Aorta (tissue), 5 donors: ENCODE results near the gene BIK. TPM values are rescaled to one million over a fixed set of nuclear protein-coding genes. Genes with fewer than 3 reads are reported as not detected.

ENCODE experiments used
- ATAC-seq: fragments of 200-7000 bp; cut with Tn5 transposase; one replicate; pipeline ENCODE4 v1.9.1; 2022; ENCODE audit warnings: moderate library complexity; ENCODE audit not compliant: low FRiP score
- DNase-seq, 2 donors: peaks; one replicate each; pipeline ENCODE4 v3.0.0-alpha.2; 2020
- H3K27ac ChIP-seq, 2 donors: one replicate each; pipeline ENCODE4 v1.5.1; 2013; ENCODE audit warnings: low read length in 2 of 2, mild to moderate bottlenecking in 2 of 2, moderate library complexity in 2 of 2, control low read depth in 1 of 2, inconsistent platforms in 1 of 2, low read depth in 1 of 2
- H3K27me3 ChIP-seq, 2 donors: one replicate each; pipeline ENCODE4 v1.6.1; 2013; ENCODE audit warnings: control low read depth in 1 of 2, low read length in 1 of 2, mild to moderate bottlenecking in 1 of 2, moderate library complexity in 1 of 2; ENCODE audit not compliant: insufficient read depth in 2 of 2, control insufficient read depth in 1 of 2
- H3K36me3 ChIP-seq, 2 donors: one replicate each; pipeline ENCODE4 v1.6.1; 2013; ENCODE audit warnings: control low read depth in 1 of 2, low read length in 1 of 2, mild to moderate bottlenecking in 1 of 2; ENCODE audit not compliant: insufficient read depth in 2 of 2, control insufficient read depth in 1 of 2
- H3K4me1 ChIP-seq, 2 donors: one replicate each; pipeline ENCODE4 v1.6.1; 2013; ENCODE audit warnings: low read length in 2 of 2, control low read depth in 1 of 2, mild to moderate bottlenecking in 1 of 2, moderate library complexity in 1 of 2; ENCODE audit not compliant: insufficient read depth in 2 of 2, control insufficient read depth in 1 of 2
- H3K4me3 ChIP-seq, 2 donors: one replicate each; pipeline ENCODE4 v1.5.1; 2013; ENCODE audit warnings: low read length in 2 of 2, control low read depth in 1 of 2, mild to moderate bottlenecking in 1 of 2
- H3K9me3 ChIP-seq: one replicate; pipeline ENCODE4 v1.6.1; 2013; ENCODE audit warnings: mild to moderate bottlenecking, low read length; ENCODE audit not compliant: control insufficient read depth
- WGBS, 2 donors: extraction: QIAGEN DNeasy Blood & Tissue Kit; methylation state at CpG; one replicate each; pipeline ENCODE4 v1.1.7; 2013; 5-methylcytosine and 5-hydroxymethylcytosine counted together
- intact Hi-C, 2 donors: fragments of 100-400 bp; cut with DNase I; formaldehyde crosslinking; loops; one replicate each; pipeline versions ENCODE4 v1.14.2 to v1.15.0; 2022
- polyA plus RNA-seq, 2 donors: library from polyadenylated mRNA; stranded (reverse); fragments of 200-250 nt; gene quantifications; one replicate each; pipeline ENCODE4 v1.2.3, GENCODE V29; 2013
- total RNA-seq, 2 donors: library from RNA; stranded (reverse); fragmentation: NEBNext Ultra II Directional; extraction: Animal tissue kit (Norgen Biotek cat#: 25700); gene quantifications; one replicate each; pipeline ENCODE4 v1.2.1, GENCODE V29; 2021
- donor health status: healthy with polysubstance abuse.
- donor health status: Bipolar disorder and iron deficiency.
- donor health status: DM: no; HTN: no; CAD: no.
- donor health status: DM: no; HTN: no; CAD: no.
- donor health status: DM: yes; HTN: yes; CAD: no.

The BIK gene
- total and polyA plus RNA-seq, 4 donors, result 0.23 to 1.6 TPM; not detected in 2

DNA sequence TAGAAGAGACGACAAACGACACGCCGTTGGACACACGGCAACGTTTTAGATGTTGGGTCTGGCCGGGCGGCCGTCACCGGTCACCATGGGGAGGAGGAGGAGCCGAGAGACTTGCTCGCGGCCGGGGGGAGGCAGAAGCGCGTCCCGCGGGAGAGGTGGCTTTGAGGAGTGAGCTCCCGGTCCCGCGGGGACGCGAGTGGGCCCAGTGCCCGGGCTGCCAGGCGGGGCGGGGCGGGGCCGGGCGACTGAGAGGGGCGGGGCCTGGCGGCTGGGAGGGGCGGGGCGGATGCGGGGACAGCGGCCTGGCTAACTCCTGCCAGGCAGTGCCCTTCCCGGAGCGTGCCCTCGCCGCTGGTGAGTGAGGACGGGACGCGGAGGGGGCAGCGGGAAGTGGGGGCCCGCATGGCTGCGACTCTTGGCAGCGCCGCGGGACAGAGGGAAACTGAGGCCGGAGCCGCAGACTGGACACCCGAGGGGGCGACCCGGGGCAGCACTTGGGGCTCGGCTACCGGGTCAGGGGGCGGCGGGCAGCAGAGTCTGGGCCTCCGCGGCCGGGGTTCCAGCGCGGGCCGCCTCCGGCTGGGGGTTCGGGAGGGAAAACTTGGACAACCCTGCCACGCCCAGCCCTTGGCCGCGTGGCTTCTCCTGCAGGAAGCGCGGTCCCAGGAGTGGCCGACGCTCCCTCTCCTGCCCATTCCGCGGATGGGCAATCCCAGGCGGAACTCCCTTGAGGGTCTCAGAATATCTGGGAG lies 40.9 kb downstream of the BIK start, which contains the start of gene TSPO:
Gene TSPO (plus strand): TSS at position 309 of the 752 bp plus-strand sequence. CDS start 7,680 bp downstream, outside the sequence.
- no peaks in the 10 kb centered on the region for H3K4me1 ChIP-seq
- peak within 1 kb of the TSS; percentile 68 to 78 for H3K4me3 ChIP-seq
- 0 to 1% methylated on average over 61 to 75 of the region's 75 CpGs for whole genome bisulfite sequencing, 2 donors
- DNase-seq (peak; percentile 91 to 95), ATAC-seq (peak; percentile 89)
- H3K36me3 ChIP-seq, result no peaks in the 10 kb centered on the region
- H3K9me3 ChIP-seq, result no peaks in the 10 kb centered on the region
- H3K27me3 ChIP-seq, result no peaks in the 10 kb centered on the region
- intact Hi-C loops, result loop anchor here in 1 of 2 donors (2.0 kb wide), 1 partner anchor 35 kb away; the partner anchor contains the start of gene TTLL12
- H3K27ac ChIP-seq, result peak within 1 kb of the TSS in 1 of 2 donors; percentile 87

- Histone ChIP-seq H3K9me3 (no peaks in the 10 kb centered on the region), H3K36me3 (no peaks in the 10 kb centered on the region), H3K27me3 (no peaks in the 10 kb centered on the region), H3K4me1 (no peaks in the 10 kb centered on the region), H3K4me3 (peak overlapping the region; percentile 68 to 78), H3K27ac (peak overlapping the region in 1 of 2 donors; percentile 87)
- intact Hi-C loops, result loop anchor here in 1 of 2 donors (2.0 kb wide), 1 partner anchor 35 kb away; the partner anchor contains the start of gene TTLL12
- DNase-seq (no peak), ATAC-seq (no peak)
- 1 to 5% methylated on average over 18 of the region's 18 CpGs for WGBS, 2 donors
Observed at GRCh38 chr22:43152003-43152356, 41.4 kb downstream of the BIK start.

DNA sequence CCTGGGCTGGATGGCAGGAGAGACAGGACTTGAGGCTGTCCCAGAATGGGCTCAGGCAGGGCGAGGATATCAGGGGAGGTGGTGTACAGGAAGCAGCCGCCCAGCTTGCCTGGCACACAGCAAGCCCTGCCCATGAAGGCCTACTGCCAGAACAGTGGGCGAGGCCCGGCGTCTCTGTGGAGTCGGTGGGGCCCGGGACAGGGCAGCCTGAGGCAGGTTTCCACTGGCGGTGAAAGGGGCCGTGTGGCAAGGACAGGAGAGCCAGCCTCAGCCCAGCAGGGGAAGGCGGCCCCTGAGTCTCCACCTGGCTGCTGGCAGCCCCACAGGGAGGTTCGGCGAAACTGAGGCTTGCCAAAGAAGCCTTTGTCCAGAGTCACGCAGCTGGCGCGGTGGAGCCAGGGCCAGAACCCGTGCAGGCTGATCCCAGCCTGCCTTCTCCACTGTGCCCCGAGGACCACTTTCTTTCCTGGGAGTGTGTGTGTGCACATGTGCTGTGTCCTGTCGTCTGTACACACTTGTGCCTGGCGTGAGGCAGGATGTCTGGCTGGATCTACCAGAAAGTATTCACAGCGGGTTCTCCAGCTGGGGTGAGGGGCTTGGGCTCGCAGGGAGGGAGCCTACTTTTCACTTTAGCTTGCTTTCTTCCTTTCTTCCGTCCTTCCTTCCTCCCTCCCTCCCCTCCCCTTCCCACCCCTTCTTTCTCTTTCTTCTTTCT lies 42.0 kb downstream of the BIK start:
- H3K9me3 ChIP-seq, result no peaks in the 10 kb centered on the region
- H3K36me3 ChIP-seq, result no peaks in the 10 kb centered on the region
- ATAC-seq (peak; percentile 79), DNase-seq (peak; percentile 90)
- no peaks in the 10 kb centered on the region for H3K27me3 ChIP-seq
- H3K4me1 ChIP-seq, result no peaks in the 10 kb centered on the region
- H3K27ac ChIP-seq, result peak overlapping the region in 1 of 2 donors; percentile 87
- intact Hi-C loops, result loop anchor here in 1 of 2 donors (2.0 kb wide), 1 partner anchor 34 kb away; the partner anchor contains the start of gene TTLL12
- peak overlapping the region; percentile 68 to 78 for H3K4me3 ChIP-seq
- WGBS, 2 donors, result 1 to 2% methylated on average over 22 of the region's 22 CpGs

GRCh38 chr22:43153899-43154298 lies 43.3 kb downstream of the BIK start:
- Histone ChIP-seq H3K36me3 (no peaks in the 10 kb centered on the region), H3K9me3 (no peaks in the 10 kb centered on the region), H3K4me3 (no peak overlapping the region), H3K4me1 (no peaks in the 10 kb centered on the region), H3K27ac (no peak overlapping the region), H3K27me3 (no peaks in the 10 kb centered on the region)
- WGBS, 2 donors, result 63 to 65% methylated on average over 9 of the region's 9 CpGs
- ATAC-seq (no peak), DNase-seq (no peak)
- intact Hi-C loops, result loop anchor here in 1 of 2 donors (2.0 kb wide), 1 partner anchor 33 kb away; the partner anchor contains the start of gene TTLL12

DNA sequence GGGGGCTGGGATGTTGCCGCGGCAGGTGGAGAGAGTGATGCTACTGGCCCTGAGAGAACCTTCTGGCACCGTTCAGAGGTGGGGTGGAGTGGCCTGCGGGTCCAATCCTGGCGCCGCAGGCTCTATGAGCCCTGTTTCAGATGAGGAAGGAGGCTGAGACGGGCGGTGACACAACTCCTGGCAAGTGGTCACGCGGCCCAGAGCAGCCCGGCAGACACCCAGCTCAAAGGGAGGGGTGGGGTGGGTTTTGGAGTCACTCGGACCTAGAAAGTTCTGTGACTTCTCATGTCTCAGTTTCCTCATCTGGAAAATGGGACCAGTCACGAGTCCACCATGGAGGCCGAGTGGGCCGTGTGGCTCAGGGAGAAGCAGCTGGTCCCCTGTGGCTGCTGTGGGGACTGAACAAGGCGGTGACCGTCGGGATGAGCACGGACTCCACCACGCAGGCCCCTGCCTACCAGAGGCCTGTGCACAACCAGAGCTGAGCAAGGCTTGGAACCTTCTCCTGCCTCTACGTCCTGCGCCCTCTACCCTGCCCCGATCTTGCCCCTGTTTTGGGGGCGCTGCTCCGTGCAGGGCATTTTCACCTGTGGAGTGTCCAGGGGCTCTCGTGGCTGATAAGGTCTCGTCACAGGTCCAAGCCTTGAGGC lies 44.5 kb downstream of the BIK start:
- H3K36me3 ChIP-seq, result no peaks in the 10 kb centered on the region
- no peak overlapping the region for H3K4me3 ChIP-seq
- no peaks in the 10 kb centered on the region for H3K4me1 ChIP-seq
- DNase-seq (peak in 1 of 2 donors; percentile 88), ATAC-seq (no peak)
- WGBS, 2 donors, result 91 to 95% methylated on average over 25 to 27 of the region's 27 CpGs
- intact Hi-C loops, result no loop called here
- H3K27me3 ChIP-seq, result no peaks in the 10 kb centered on the region
- H3K27ac ChIP-seq, result no peak overlapping the region
- H3K9me3 ChIP-seq, result no peaks in the 10 kb centered on the region

DNA sequence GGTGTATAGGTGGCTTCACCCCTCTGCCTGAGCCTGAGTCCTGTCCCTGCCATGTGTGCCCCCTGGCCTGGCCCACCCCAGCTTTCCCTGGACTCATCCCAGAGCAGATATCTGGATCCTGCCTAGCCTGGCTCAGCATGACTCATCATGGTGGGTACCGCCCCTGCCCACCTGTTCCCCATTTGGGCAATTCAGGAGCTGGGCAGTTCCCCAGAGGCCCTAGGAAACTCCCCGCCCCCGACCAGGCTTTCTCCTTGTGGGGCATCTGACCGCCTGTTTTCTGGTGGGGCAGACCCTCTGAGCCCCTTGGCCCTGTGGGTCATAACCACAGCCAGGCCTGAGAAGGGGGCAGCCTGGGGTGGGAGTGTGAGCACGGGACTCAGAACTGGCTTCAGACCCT lies 45.2 kb downstream of the BIK start:
- no peak for DNase-seq
- intact Hi-C loops, result no loop called here
- no peaks in the 10 kb centered on the region for H3K4me1 ChIP-seq

GRCh38 chr22:43156413-43156812 lies 45.9 kb downstream of the BIK start:
- H3K4me1 ChIP-seq, result no peaks in the 10 kb centered on the region
- no peaks in the 10 kb centered on the region for H3K36me3 ChIP-seq
- H3K9me3 ChIP-seq, result no peaks in the 10 kb centered on the region
- 87 to 88% methylated on average over 12 of the region's 12 CpGs for whole genome bisulfite sequencing, 2 donors
- ATAC-seq, result no peak
- H3K27ac ChIP-seq, result no peak overlapping the region
- H3K4me3 ChIP-seq, result no peak overlapping the region
- no peaks in the 10 kb centered on the region for H3K27me3 ChIP-seq
- no peak for DNase-seq
- intact Hi-C loops, result no loop called here

More for the DNA sequence above, 45.2 kb downstream of the BIK start:
- WGBS, 2 donors, result 89 to 90% methylated on average over 5 of the region's 5 CpGs
- Histone ChIP-seq H3K36me3 (no peaks in the 10 kb centered on the region), H3K9me3 (no peaks in the 10 kb centered on the region), H3K4me3 (no peak overlapping the region), H3K27me3 (no peaks in the 10 kb centered on the region), H3K27ac (no peak overlapping the region)
- no peak for ATAC-seq

- WGBS, 2 donors, result 80% methylated on average over 9 of the region's 9 CpGs
- ATAC-seq (no peak), DNase-seq (no peak)
- H3K4me3 ChIP-seq, result no peak overlapping the region
- H3K27ac ChIP-seq, result no peak overlapping the region
- H3K4me1 ChIP-seq, result no peaks in the 10 kb centered on the region
- intact Hi-C loops, result no loop called here
- peaks cover 0 to 1% of the 10 kb centered on the region in 2 donors for H3K36me3 ChIP-seq
- no peaks in the 10 kb centered on the region for H3K27me3 ChIP-seq
- no peaks in the 10 kb centered on the region for H3K9me3 ChIP-seq
Observed at GRCh38 chr22:43157874-43158546, 47.5 kb downstream of the BIK start.
